Endodermal cell (in vitro differentiated cells): ENCODE measurements around the gene ARFGEF2. TPM values are rescaled to one million over a fixed set of nuclear protein-coding genes. Genes with fewer than 3 reads are reported as not detected.
A peak's percentile ranks its signal among the peaks of the same experiment; 100 is the strongest.
"Not testable (repeated sequence)": the region's sequence is repeated elsewhere in the genome, so short reads cannot be mapped to it uniquely, and the experiment has no call there.

Experiments used
- DNase-seq: peaks from one replicate; pipeline ENCODE4 v3.0.0-alpha.2; 2017
- H3K27ac ChIP-seq: 2 replicates; pipeline ENCODE4 v1.5.1; 2013; ENCODE audit warnings: mild to moderate bottlenecking, low read depth, low read length, moderate library complexity
- H3K27me3 ChIP-seq: 2 replicates; pipeline ENCODE4 v1.6.1; 2013; ENCODE audit warnings: mild to moderate bottlenecking, low read length, moderate library complexity; ENCODE audit not compliant: insufficient read depth, control insufficient read depth, poor library complexity, severe bottlenecking
- H3K36me3 ChIP-seq: 2 replicates; pipeline ENCODE4 v1.7.0; 2013; ENCODE audit warnings: mild to moderate bottlenecking, low read length, moderate library complexity; ENCODE audit not compliant: control insufficient read depth, insufficient read depth
- H3K4me1 ChIP-seq: one replicate; pipeline ENCODE4 v1.7.0; 2013; ENCODE audit warnings: low read length; ENCODE audit not compliant: control insufficient read depth, insufficient read depth
- H3K4me3 ChIP-seq: 2 replicates; pipeline ENCODE4 v1.5.1; 2013; ENCODE audit warnings: mild to moderate bottlenecking, low read length, moderate library complexity
- H3K9ac ChIP-seq: 2 replicates; pipeline ENCODE4 v1.6.1; 2013; ENCODE audit warnings: mild to moderate bottlenecking, low read length, moderate library complexity; ENCODE audit not compliant: poor library complexity, severe bottlenecking; ENCODE audit errors: extremely low read depth
- H3K9me3 ChIP-seq: 2 replicates; pipeline ENCODE4 v1.6.1; 2013; ENCODE audit warnings: mild to moderate bottlenecking, low read length, moderate library complexity; ENCODE audit not compliant: control insufficient read depth
- H3K27ac Mint-ChIP-seq: 2 replicates; pipeline ENCODE4 v1.8.0; 2020; ENCODE audit warnings: mixed read lengths
- H3K27me3 Mint-ChIP-seq: 2 replicates; pipeline ENCODE4 v1.8.0; 2021; ENCODE audit warnings: mild to moderate bottlenecking, mixed read lengths; ENCODE audit not compliant: insufficient read depth
- H3K36me3 Mint-ChIP-seq: 2 replicates; pipeline ENCODE4 v1.8.0; 2020; ENCODE audit warnings: low read depth, mixed read lengths
- H3K4me1 Mint-ChIP-seq: 2 replicates; pipeline ENCODE4 v1.8.0; 2020; ENCODE audit warnings: mixed read lengths
- H3K4me3 Mint-ChIP-seq: 2 replicates; pipeline ENCODE4 v1.8.0; 2020; ENCODE audit warnings: mild to moderate bottlenecking, moderate library complexity, mixed read lengths
- H3K9me3 Mint-ChIP-seq: 2 replicates; pipeline ENCODE4 v1.8.0; 2020; ENCODE audit warnings: mild to moderate bottlenecking, mixed read lengths
- CTCF ChIP-seq: fragments of 200-600 bp; sonication (generic); conservative IDR thresholded peaks from 2 replicates; pipeline ENCODE4 v1.5.0; 2021; ENCODE audit warnings: antibody characterized with exemption, mild to moderate bottlenecking
- WGBS, 2 experiments: methylation state at CpG; one replicate each; pipeline versions ENCODE4 v1.1.5 to v1.1.7; 2013; ENCODE audit warnings: missing lambda C conversion rate in 2 of 2, mixed read lengths in 1 of 2; ENCODE audit not compliant: insufficient coverage in 1 of 2, insufficient read length in 1 of 2; 5-methylcytosine and 5-hydroxymethylcytosine counted together
- total RNA-seq, 2 donors: library from RNA; stranded (reverse); fragmentation: NEBNext Ultra II Directional in 1 of 2; extraction: Animal tissue kit (Norgen Biotek cat#: 25700) in 1 of 2; gene quantifications; 2 replicates in 1 of 2; 3 replicates in 1 of 2; pipeline ENCODE4 v1.2.1, GENCODE V29; 2021

Gene ARFGEF2
- total RNA-seq, 2 donors from 2014 or later, result 23.6 to 29.4 TPM

DNA sequence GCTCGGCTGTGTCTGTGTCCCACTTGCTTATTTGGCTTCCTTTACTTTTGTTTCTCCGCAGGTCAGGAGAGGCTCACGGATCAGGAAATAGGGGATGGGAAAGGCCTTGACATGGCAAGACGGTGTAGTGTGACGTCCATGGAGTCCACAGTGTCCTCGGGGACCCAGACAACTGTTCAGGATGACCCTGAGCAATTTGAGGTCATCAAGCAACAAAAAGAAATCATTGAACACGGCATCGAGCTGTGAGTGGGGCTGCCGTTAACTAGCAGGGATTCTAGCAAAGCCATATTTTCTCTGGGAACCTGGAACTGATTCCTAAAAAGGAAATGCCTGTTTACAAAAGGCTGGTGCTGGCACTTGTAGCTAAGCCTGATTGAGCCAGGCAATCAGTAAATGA is 54.4 kb downstream of the ARFGEF2 start:
- H3K27ac ChIP-seq, result peak overlapping the region; percentile 44
- WGBS, 2 experiments, result 82 to 95% methylated on average over 8 to 9 of the region's 9 CpGs
- TF ChIP-seq CTCF, result no peak
- Mint-ChIP-seq H3K9me3 (peaks cover 3% of the 10 kb centered on the region), H3K36me3 (peaks cover 79% of the 10 kb centered on the region), H3K4me1 (no peaks in the 10 kb centered on the region), H3K27me3 (no peaks in the 10 kb centered on the region), H3K4me3 (no peak overlapping the region), H3K27ac (peak overlapping the region; percentile 70)
- H3K4me1 ChIP-seq, result no peaks in the 10 kb centered on the region
- no peak overlapping the region for H3K9ac ChIP-seq
- H3K4me3 ChIP-seq, result no peak overlapping the region
- no peaks in the 10 kb centered on the region for H3K9me3 ChIP-seq
- H3K36me3 ChIP-seq, result peaks cover 48% of the 10 kb centered on the region
- no peaks in the 10 kb centered on the region for H3K27me3 ChIP-seq
- DNase-seq, result no peak

DNA sequence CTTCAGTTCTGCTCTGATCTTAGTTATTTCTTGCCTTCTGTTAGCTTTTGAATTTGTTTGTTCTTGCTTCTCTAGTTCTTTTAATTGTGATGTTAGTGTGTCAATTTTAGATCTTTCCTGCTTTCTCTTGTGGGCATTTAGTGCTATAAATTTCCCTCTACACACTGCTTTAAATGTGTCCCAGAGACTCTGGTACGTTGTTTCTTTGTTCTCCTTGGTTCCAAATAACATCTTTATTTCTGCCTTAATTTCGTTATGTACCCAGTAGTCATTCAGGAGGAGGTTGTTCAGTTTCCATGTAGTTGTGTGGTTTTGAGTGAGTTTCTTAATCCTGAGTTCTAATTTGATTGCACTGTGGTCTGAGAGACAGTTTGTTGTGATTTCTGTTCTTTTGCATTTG is 58.5 kb downstream of the ARFGEF2 start:
- not testable (repeated sequence) for H3K27ac Mint-ChIP-seq
- 95 to 100% methylated on average over 1 to 2 of the region's 2 CpGs for WGBS, 2 experiments
- H3K36me3 Mint-ChIP-seq, result peaks cover 95% of the 10 kb centered on the region

GRCh38 chr20:48983423-48984400 is 62.2 kb downstream of the ARFGEF2 start:
- Histone ChIP-seq H3K9ac (no peak overlapping the region), H3K4me3 (no peak overlapping the region), H3K4me1 (no peaks in the 10 kb centered on the region), H3K27ac (no peak overlapping the region), H3K27me3 (no peaks in the 10 kb centered on the region), H3K9me3 (peaks cover 23% of the 10 kb centered on the region), H3K36me3 (peaks cover 68% of the 10 kb centered on the region)
- 87 to 100% methylated on average over 3 to 5 of the region's 5 CpGs for WGBS, 2 experiments
- Mint-ChIP-seq H3K27ac (no peak overlapping the region), H3K4me1 (no peaks in the 10 kb centered on the region), H3K4me3 (no peak overlapping the region), H3K36me3 (peaks cover 88% of the 10 kb centered on the region), H3K27me3 (no peaks in the 10 kb centered on the region), H3K9me3 (peaks cover 29% of the 10 kb centered on the region)
- no peak for DNase-seq
- TF ChIP-seq CTCF, result no peak

More for the DNA sequence above, 58.5 kb downstream of the ARFGEF2 start:
- not testable (repeated sequence) for H3K4me3 ChIP-seq, H3K27me3 ChIP-seq, H3K4me1 ChIP-seq, H3K27ac ChIP-seq, H3K4me1 Mint-ChIP-seq, H3K9ac ChIP-seq, H3K4me3 Mint-ChIP-seq, H3K27me3 Mint-ChIP-seq, DNase-seq
- Histone ChIP-seq H3K9me3 (peaks cover 23% of the 10 kb centered on the region), H3K36me3 (peaks cover 52% of the 10 kb centered on the region)
- H3K9me3 Mint-ChIP-seq, result peaks cover 29% of the 10 kb centered on the region
